Activated naive CD8-positive, alpha-beta T cell treated with anti-CD3 and anti-CD28 coated beads for 36 hours (primary cell): ENCODE data around the gene SMC1A. TPM values are rescaled to one million over a fixed set of nuclear protein-coding genes. Genes with fewer than 3 reads are reported as not detected.
A peak's percentile ranks its signal among the peaks of the same experiment; 100 is the strongest.
"Not testable (repeated sequence)": the region's sequence is repeated elsewhere in the genome, so short reads cannot be mapped to it uniquely, and the experiment has no call there.

Source experiments
- DNase-seq: peaks from one replicate; pipeline ENCODE4 v3.0.0; 2021
- H3K27ac Mint-ChIP-seq: one replicate; pipeline ENCODE4 v1.8.0; 2022; ENCODE audit warnings: mild to moderate bottlenecking, moderate library complexity, mixed read lengths
- H3K27me3 Mint-ChIP-seq: one replicate; pipeline ENCODE4 v1.8.0; 2022; ENCODE audit warnings: mild to moderate bottlenecking, mixed read lengths
- H3K36me3 Mint-ChIP-seq: one replicate; pipeline ENCODE4 v1.8.0; 2021; ENCODE audit warnings: mild to moderate bottlenecking, mixed read lengths
- H3K4me1 Mint-ChIP-seq: one replicate; pipeline ENCODE4 v1.8.0; 2021; ENCODE audit warnings: mixed read lengths
- H3K4me3 Mint-ChIP-seq: one replicate; pipeline ENCODE4 v1.8.0; 2022; ENCODE audit warnings: mild to moderate bottlenecking, moderate library complexity, mixed read lengths
- H3K9me3 Mint-ChIP-seq: one replicate; pipeline ENCODE4 v1.8.0; 2022; ENCODE audit warnings: mixed read lengths
- total RNA-seq, 2 experiments: library from RNA; stranded (reverse); gene quantifications; one replicate each; pipeline ENCODE4 v1.2.3, GENCODE V29; 2021

Gene SMC1A
- total RNA-seq, 2 experiments from 2014 or later, result 154 to 161 TPM

GRCh38 chrX:53438174-53438831 lies 15.8 kb upstream of the SMC1A start:
- no peak for DNase-seq
- H3K4me1 Mint-ChIP-seq, result peaks cover 24% of the 10 kb centered on the region
- H3K27me3 Mint-ChIP-seq, result peaks cover 3% of the 10 kb centered on the region
- H3K9me3 Mint-ChIP-seq, result no peaks in the 10 kb centered on the region
- H3K36me3 Mint-ChIP-seq, result peaks cover 2% of the 10 kb centered on the region
- H3K27ac Mint-ChIP-seq, result peak overlapping the region; percentile 29
- no peak overlapping the region for H3K4me3 Mint-ChIP-seq

GRCh38 chrX:53437206-53437605 lies 14.8 kb upstream of the SMC1A start:
- Mint-ChIP-seq H3K36me3 (peaks cover 3% of the 10 kb centered on the region), H3K27me3 (peaks cover 3% of the 10 kb centered on the region), H3K4me3 (no peak overlapping the region), H3K27ac (no peak overlapping the region), H3K4me1 (peaks cover 24% of the 10 kb centered on the region), H3K9me3 (no peaks in the 10 kb centered on the region)
- no peak for DNase-seq

GRCh38 chrX:53435997-53436396 lies 13.5 kb upstream of the SMC1A start:
- Mint-ChIP-seq H3K4me1 (peaks cover 24% of the 10 kb centered on the region), H3K27ac (no peak overlapping the region), H3K36me3 (peaks cover 8% of the 10 kb centered on the region), H3K9me3 (no peaks in the 10 kb centered on the region), H3K27me3 (peaks cover 3% of the 10 kb centered on the region), H3K4me3 (peak overlapping the region; percentile 1)
- peak; percentile 51 for DNase-seq

GRCh38 chrX:53433651-53434639 lies 11.5 kb upstream of the SMC1A start, which contains the start of gene HSD17B10:
TSS of gene HSD17B10 (minus strand) at chrX:53434370. CDS start at chrX:53434345, 25 bp downstream.
- no peaks in the 10 kb centered on the region for H3K27me3 Mint-ChIP-seq
- peak within 1 kb of the TSS; percentile 95 for H3K27ac Mint-ChIP-seq
- no peaks in the 10 kb centered on the region for H3K9me3 Mint-ChIP-seq
- DNase-seq, result peak; percentile 89
- H3K36me3 Mint-ChIP-seq, result peaks cover 8% of the 10 kb centered on the region
- peaks cover 21% of the 10 kb centered on the region for H3K4me1 Mint-ChIP-seq
- H3K4me3 Mint-ChIP-seq, result peak within 1 kb of the TSS; percentile 96

- H3K36me3 Mint-ChIP-seq, result peaks cover 8% of the 10 kb centered on the region
- no peak for DNase-seq
- H3K27me3 Mint-ChIP-seq, result no peaks in the 10 kb centered on the region
- no peaks in the 10 kb centered on the region for H3K9me3 Mint-ChIP-seq
- H3K27ac Mint-ChIP-seq, result no peak overlapping the region
- H3K4me3 Mint-ChIP-seq, result no peak overlapping the region
- H3K4me1 Mint-ChIP-seq, result peaks cover 6% of the 10 kb centered on the region
These were observed 7.8 kb upstream of the SMC1A start for GRCh38 chrX:53430231-53430630.

GRCh38 chrX:53429755-53430154 lies 7.3 kb upstream of the SMC1A start:
- H3K27ac Mint-ChIP-seq, result no peak overlapping the region
- peaks cover 4% of the 10 kb centered on the region for H3K4me1 Mint-ChIP-seq
- no peak overlapping the region for H3K4me3 Mint-ChIP-seq
- H3K9me3 Mint-ChIP-seq, result no peaks in the 10 kb centered on the region
- no peaks in the 10 kb centered on the region for H3K27me3 Mint-ChIP-seq
- no peak for DNase-seq
- H3K36me3 Mint-ChIP-seq, result peaks cover 8% of the 10 kb centered on the region

- H3K36me3 Mint-ChIP-seq, result peaks cover 19% of the 10 kb centered on the region
- H3K27me3 Mint-ChIP-seq, result no peaks in the 10 kb centered on the region
- H3K4me1 Mint-ChIP-seq, result peaks cover 16% of the 10 kb centered on the region
- no peaks in the 10 kb centered on the region for H3K9me3 Mint-ChIP-seq
- peak within 1 kb of the TSS; percentile 98 for H3K27ac Mint-ChIP-seq
- no peak for DNase-seq
- peak within 1 kb of the TSS; percentile 95 for H3K4me3 Mint-ChIP-seq
These were observed 430 bp upstream of the SMC1A start, which contains the start of gene RIBC1 for GRCh38 chrX:53422861-53423306. TSS of gene RIBC1 (plus strand) at chrX:53422873. CDS start at chrX:53426277, 3,404 bp downstream.

- DNase-seq, result no peak
- Mint-ChIP-seq H3K4me1 (peaks cover 21% of the 10 kb centered on the region), H3K36me3 (peaks cover 22% of the 10 kb centered on the region), H3K4me3 (peak overlapping the region; percentile 95), H3K27ac (peak overlapping the region; percentile 98), H3K9me3 (no peaks in the 10 kb centered on the region), H3K27me3 (no peaks in the 10 kb centered on the region)
These were observed 725 bp downstream of the SMC1A start for GRCh38 chrX:53421772-53422085.

- peak overlapping the region; percentile 98 for H3K27ac Mint-ChIP-seq
- H3K4me1 Mint-ChIP-seq, result peaks cover 21% of the 10 kb centered on the region
- no peak for DNase-seq
- H3K9me3 Mint-ChIP-seq, result no peaks in the 10 kb centered on the region
- H3K36me3 Mint-ChIP-seq, result peaks cover 22% of the 10 kb centered on the region
- no peaks in the 10 kb centered on the region for H3K27me3 Mint-ChIP-seq
- H3K4me3 Mint-ChIP-seq, result peak overlapping the region; percentile 95
These were observed 1.3 kb downstream of the SMC1A start for GRCh38 chrX:53421125-53421524.

- H3K4me1 Mint-ChIP-seq, result peaks cover 21% of the 10 kb centered on the region
- H3K27me3 Mint-ChIP-seq, DNase-seq, H3K9me3 Mint-ChIP-seq: not testable (repeated sequence)
- peak overlapping the region; percentile 95 for H3K4me3 Mint-ChIP-seq
- H3K27ac Mint-ChIP-seq, result peak overlapping the region; percentile 98
- peaks cover 22% of the 10 kb centered on the region for H3K36me3 Mint-ChIP-seq
These were observed 2.1 kb downstream of the SMC1A start for GRCh38 chrX:53420351-53420750.

- Mint-ChIP-seq H3K4me3 (no peak overlapping the region), H3K27me3 (no peaks in the 10 kb centered on the region), H3K4me1 (peaks cover under 1% of the 10 kb centered on the region), H3K27ac (no peak overlapping the region), H3K36me3 (peaks cover 13% of the 10 kb centered on the region), H3K9me3 (no peaks in the 10 kb centered on the region)
- no peak for DNase-seq
These were observed 10.0 kb downstream of the SMC1A start for GRCh38 chrX:53412446-53412845.

- Mint-ChIP-seq H3K36me3 (peaks cover 14% of the 10 kb centered on the region), H3K27ac (no peak overlapping the region)
- no peak for DNase-seq
These were observed 18.9 kb downstream of the SMC1A start for GRCh38 chrX:53403535-53403934.

GRCh38 chrX:53398216-53398615 lies 24.2 kb downstream of the SMC1A start:
- Mint-ChIP-seq H3K4me3 (no peak overlapping the region), H3K27me3 (no peaks in the 10 kb centered on the region), H3K36me3 (peaks cover 17% of the 10 kb centered on the region), H3K4me1 (no peaks in the 10 kb centered on the region), H3K27ac (no peak overlapping the region), H3K9me3 (no peaks in the 10 kb centered on the region)
- no peak for DNase-seq

More at GRCh38 chrX:53403535-53403934, 18.9 kb downstream of the SMC1A start:
- no peaks in the 10 kb centered on the region for H3K27me3 Mint-ChIP-seq
- no peaks in the 10 kb centered on the region for H3K9me3 Mint-ChIP-seq
- H3K4me3 Mint-ChIP-seq, result no peak overlapping the region
- no peaks in the 10 kb centered on the region for H3K4me1 Mint-ChIP-seq

- no peak overlapping the region for H3K4me3 Mint-ChIP-seq
- no peaks in the 10 kb centered on the region for H3K27me3 Mint-ChIP-seq
- H3K36me3 Mint-ChIP-seq, result peaks cover 19% of the 10 kb centered on the region
- no peak overlapping the region for H3K27ac Mint-ChIP-seq
- no peak for DNase-seq
- no peaks in the 10 kb centered on the region for H3K9me3 Mint-ChIP-seq
- no peaks in the 10 kb centered on the region for H3K4me1 Mint-ChIP-seq
These were observed 26.7 kb downstream of the SMC1A start for GRCh38 chrX:53395605-53396298.
